Epithelial cell of proximal tubule (primary cell): Measurements from ENCODE around the gene B4GALT5. TPM values are rescaled to one million over a fixed set of nuclear protein-coding genes. Genes with fewer than 3 reads are reported as not detected.
"Not testable (repeated sequence)": the region's sequence is repeated elsewhere in the genome, so short reads cannot be mapped to it uniquely, and the experiment has no call there.

Experiments
- DNase-seq: peaks from one replicate; pipeline ENCODE4 v3.0.0-alpha.2; 2011; ENCODE audit warnings: low read depth
- H3K4me3 ChIP-seq: 2 replicates; pipeline ENCODE4 v1.5.1; 2011; ENCODE audit warnings: low read depth, mild to moderate bottlenecking, low read length
- total RNA-seq: library from RNA; depleted of rRNA; stranded (reverse); fragments of >200 nt; gene quantifications from 2 replicates; pipeline ENCODE4 v1.2.3, GENCODE V29; 2015
- TF ChIP-seq, protein P1 (sequence below): conservative IDR thresholded peaks from 2 replicates; pipeline ENCODE4 v1.5.1; 2012; ENCODE audit warnings: low read depth, mild to moderate bottlenecking, low read length

The B4GALT5 gene
- total RNA-seq, 1 donor from 2014 or later: 27.4 TPM

DNA sequence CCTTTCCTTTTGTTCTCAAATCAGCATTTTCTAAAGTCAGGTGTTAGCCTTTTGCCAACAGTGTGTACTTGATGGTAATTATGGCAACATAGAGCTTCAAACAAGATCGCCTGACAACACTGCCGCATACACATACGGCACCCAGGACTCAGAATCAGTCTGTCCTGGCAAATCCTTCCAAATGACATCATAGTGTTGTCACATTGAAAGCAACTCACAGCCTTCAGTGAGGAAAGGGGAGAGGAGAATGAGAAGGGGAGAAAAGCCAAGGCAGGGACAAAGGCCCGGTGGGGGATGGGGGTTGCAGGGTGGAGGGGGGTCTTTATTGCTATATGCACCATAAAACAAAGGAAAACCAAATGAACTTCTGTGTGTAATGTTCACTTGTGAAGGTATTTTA is 80.0 kb downstream of the B4GALT5 start:
- DNase-seq: no peak
- TF ChIP-seq, protein P1, sequence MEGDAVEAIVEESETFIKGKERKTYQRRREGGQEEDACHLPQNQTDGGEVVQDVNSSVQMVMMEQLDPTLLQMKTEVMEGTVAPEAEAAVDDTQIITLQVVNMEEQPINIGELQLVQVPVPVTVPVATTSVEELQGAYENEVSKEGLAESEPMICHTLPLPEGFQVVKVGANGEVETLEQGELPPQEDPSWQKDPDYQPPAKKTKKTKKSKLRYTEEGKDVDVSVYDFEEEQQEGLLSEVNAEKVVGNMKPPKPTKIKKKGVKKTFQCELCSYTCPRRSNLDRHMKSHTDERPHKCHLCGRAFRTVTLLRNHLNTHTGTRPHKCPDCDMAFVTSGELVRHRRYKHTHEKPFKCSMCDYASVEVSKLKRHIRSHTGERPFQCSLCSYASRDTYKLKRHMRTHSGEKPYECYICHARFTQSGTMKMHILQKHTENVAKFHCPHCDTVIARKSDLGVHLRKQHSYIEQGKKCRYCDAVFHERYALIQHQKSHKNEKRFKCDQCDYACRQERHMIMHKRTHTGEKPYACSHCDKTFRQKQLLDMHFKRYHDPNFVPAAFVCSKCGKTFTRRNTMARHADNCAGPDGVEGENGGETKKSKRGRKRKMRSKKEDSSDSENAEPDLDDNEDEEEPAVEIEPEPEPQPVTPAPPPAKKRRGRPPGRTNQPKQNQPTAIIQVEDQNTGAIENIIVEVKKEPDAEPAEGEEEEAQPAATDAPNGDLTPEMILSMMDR: no peak
- H3K4me3 ChIP-seq: no peak overlapping the region

DNA sequence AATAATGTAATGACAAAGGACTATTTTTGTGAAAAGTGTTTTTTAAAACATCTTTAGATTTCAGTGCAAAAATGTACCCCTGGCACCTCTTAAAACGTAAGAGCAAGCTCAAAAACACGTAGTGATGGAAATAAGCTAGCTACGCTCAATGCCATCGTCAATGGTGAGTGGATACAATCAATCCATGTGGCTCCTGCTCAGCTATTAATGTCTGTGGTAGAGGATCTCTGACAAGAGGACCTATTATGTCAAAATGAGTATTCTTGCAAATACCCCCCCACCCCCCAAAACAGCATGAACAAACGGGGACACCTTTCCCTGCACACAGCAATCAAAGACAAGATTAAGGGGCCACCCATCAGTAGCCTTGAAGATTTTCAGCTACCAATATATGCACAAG is 80.7 kb downstream of the B4GALT5 start:
- DNase-seq: no peak
- TF ChIP-seq, protein P1: no peak

DNA sequence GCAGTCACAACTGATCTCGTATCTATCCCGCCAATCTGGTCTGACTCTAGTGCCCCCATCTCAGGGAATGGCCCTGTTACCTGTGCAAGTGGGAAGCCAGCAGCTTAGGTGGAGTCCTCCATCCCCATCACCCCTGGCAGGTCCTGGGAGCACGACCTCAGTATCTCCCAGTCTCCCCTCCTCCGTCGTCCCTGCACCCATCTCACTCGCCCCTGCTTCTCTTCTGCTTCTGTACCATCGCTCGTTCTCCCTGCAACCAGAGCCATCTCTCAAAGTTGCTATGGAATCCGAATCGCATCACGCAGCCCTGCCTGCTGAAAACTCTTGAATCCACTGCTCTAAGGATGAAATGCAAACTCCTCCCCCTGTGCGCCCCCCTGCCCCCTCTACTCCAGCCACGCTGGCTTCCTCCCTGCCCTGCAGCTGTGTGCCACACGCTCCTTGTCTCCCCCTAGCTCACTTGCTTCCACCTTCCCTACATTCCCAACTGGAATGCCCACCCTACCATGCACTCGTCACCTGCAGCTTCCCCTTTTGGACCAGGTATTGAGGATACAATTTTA is 81.7 kb downstream of the B4GALT5 start:
- TF ChIP-seq, protein P1: no peak
- no peak overlapping the region for H3K4me3 ChIP-seq
- no peak for DNase-seq

More for the DNA sequence above, 80.7 kb downstream of the B4GALT5 start:
- H3K4me3 ChIP-seq: no peak overlapping the region

DNA sequence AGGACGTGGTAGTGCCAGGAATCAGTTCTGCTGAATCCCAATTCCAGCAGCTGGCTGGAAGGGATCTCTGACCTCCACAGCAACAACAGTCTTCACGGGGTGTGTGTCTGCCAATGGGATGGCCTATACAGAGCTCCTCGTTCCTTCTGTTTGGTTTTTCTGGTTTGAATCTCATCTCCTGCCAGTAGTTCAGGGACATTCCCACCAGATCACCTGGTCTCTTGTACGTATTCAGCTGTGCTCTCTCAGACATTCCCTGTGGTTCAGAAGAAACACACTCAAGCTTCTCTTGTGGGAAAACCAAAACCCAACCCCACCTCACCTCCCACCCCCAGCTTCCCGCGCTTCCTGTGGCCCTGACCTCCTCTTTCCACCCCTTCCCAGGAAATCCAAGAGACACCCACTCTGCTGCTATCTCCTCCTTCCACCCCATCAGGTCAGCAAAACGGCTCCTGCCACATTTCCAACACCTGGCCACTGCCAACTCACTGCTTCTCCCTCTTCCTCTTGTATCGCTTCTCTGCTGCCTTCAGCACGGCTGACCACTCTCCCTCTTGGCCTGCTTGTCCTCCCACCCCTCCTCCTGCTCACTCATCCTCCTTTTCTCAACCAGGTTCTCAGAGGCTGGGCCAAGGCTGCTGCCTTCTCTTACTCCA is 82.5 kb downstream of the B4GALT5 start:
- no peak overlapping the region for H3K4me3 ChIP-seq
- TF ChIP-seq, protein P1: no peak
- DNase-seq: no peak

DNA sequence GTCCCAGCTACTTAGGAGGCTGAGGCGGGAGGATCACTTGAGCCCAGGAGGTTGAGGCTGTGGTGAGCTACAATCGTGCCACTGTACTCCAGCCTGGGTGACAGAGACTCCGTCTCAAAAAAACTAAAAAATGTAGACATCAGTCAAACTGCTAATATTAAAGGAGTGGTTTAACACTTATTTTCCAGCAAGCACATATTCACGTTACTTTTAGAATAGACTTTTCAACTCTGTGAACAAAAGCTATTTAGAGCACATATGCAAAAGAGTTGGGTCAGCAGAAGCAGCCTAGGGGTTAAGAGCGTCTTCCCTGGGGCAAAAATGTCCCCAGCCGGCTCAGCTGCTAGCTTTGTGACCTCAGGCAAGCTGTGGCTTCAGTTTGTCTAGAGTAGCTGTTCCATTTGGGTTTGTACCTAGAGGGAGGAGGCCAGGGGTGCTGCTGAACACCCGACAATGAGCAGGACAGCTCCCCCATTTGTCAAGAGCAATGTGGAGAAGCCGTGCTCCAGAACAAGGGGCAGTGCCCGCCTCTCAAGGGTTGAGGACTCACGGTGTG is 83.2 kb downstream of the B4GALT5 start:
- TF ChIP-seq, protein P1: no peak
- DNase-seq: no peak
- no peak overlapping the region for H3K4me3 ChIP-seq

DNA sequence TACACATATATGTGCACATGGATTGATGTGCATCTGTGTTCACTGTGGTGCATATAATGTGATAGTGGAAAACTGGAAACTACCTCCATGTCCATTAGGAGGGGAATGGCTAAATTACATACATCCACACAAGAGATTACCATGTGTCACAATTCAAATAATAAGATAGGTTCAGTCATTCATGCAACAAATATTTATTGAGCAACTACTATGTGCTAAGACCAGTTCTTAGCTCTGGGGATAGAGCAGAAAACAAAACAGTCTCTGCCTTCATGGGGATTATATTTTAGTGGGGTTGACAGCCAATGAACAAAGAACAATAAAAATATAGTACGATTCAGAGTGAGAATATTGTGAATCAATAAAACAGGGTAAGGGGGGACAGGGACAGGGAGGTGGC is 84.1 kb downstream of the B4GALT5 start:
- DNase-seq: no peak
- TF ChIP-seq, protein P1: no peak
- no peak overlapping the region for H3K4me3 ChIP-seq

DNA sequence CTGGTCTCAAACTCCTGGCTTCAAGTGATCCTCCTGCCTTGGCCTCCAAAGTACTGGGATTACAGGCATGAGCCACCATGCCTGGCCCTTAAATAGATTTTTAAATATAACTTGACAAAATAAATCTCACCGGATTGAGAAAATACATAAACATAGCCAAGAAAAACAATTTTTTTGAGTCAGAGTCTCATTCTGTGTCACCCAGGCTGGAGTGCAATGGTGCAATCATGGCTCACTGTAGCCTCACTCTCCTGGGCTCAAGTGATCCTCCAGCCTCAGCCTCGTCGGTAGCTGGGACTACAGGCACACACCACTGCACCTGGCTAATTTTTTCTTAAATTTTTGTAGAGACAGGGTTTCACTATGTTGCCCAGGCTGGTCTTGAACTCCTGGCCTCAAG is 85.4 kb downstream of the B4GALT5 start:
- H3K4me3 ChIP-seq, DNase-seq: not testable (repeated sequence)
